Brain microvascular endothelial cell (primary cell): ENCODE data around the gene TRDN.
"Not testable (repeated sequence)": the region's sequence is repeated elsewhere in the genome, so short reads cannot be mapped to it uniquely, and the experiment has no call there.

Source experiments
- DNase-seq: peaks from one replicate; pipeline ENCODE4 v3.0.0-alpha.2; 2020
- H3K27ac ChIP-seq: fragments of 250-450 bp; sonication (Bioruptor Pico); 2 replicates; pipeline ENCODE4 v1.5.1; 2020; ENCODE audit warnings: mild to moderate bottlenecking, moderate library complexity
- H3K27me3 ChIP-seq: fragments of 250-450 bp; sonication (Bioruptor Pico); replicated peaks from 2 replicates; pipeline ENCODE4 v1.5.1; 2020; ENCODE audit warnings: mild to moderate bottlenecking
- H3K36me3 ChIP-seq: fragments of 250-450 bp; sonication (Bioruptor Pico); replicated peaks from 2 replicates; pipeline ENCODE4 v1.5.1; 2020; ENCODE audit warnings: mild to moderate bottlenecking
- H3K4me3 ChIP-seq: 2 replicates; pipeline ENCODE4 v1.5.1; 2011; ENCODE audit warnings: low read depth, mild to moderate bottlenecking, control low read depth, low read length, moderate library complexity
- CTCF ChIP-seq: IDR thresholded peaks from 2 replicates; pipeline ENCODE4 v1.5.1; 2011; ENCODE audit warnings: low read depth, mild to moderate bottlenecking, moderate library complexity, low read length, control low read depth, inconsistent platforms; ENCODE audit errors: missing control alignments
- in situ Hi-C: cut with HindIII; loops from 2 replicates; pipeline ENCODE4 v1.10.0; 2017; ENCODE audit warnings: low sequenced_read_pairs, low pct_ligation_motif_present

TRDN gene

GRCh38 chr6:123467392-123467791 lies 169.4 kb downstream of the TRDN start:
- Histone ChIP-seq H3K4me3 (no peak overlapping the region), H3K27me3 (no peaks in the 10 kb centered on the region), H3K36me3 (no peaks in the 10 kb centered on the region), H3K27ac (no peak overlapping the region)
- no peak for DNase-seq
- in situ Hi-C loops: no loop called here
- TF ChIP-seq CTCF: no peak

- Histone ChIP-seq H3K27me3 (no peaks in the 10 kb centered on the region), H3K27ac (no peak overlapping the region), H3K36me3 (no peaks in the 10 kb centered on the region), H3K4me3 (no peak overlapping the region)
- no peak for TF ChIP-seq CTCF
- in situ Hi-C loops: no loop called here
- DNase-seq: no peak
These were observed 174.6 kb downstream of the TRDN start for GRCh38 chr6:123462152-123462551.

- Histone ChIP-seq H3K36me3 (no peaks in the 10 kb centered on the region), H3K27ac (no peak overlapping the region), H3K4me3 (no peak overlapping the region), H3K27me3 (no peaks in the 10 kb centered on the region)
- DNase-seq: no peak
- no peak for TF ChIP-seq CTCF
- in situ Hi-C loops: no loop called here
These were observed 178.5 kb downstream of the TRDN start for GRCh38 chr6:123458218-123458617.

- in situ Hi-C loops: no loop called here
- TF ChIP-seq CTCF: no peak
- Histone ChIP-seq H3K36me3 (no peaks in the 10 kb centered on the region), H3K27ac (no peak overlapping the region), H3K27me3 (no peaks in the 10 kb centered on the region), H3K4me3 (no peak overlapping the region)
- DNase-seq: no peak
These were observed 179.9 kb downstream of the TRDN start for GRCh38 chr6:123456836-123457235.

- Histone ChIP-seq H3K4me3 (no peak overlapping the region), H3K27ac (no peak overlapping the region), H3K36me3 (no peaks in the 10 kb centered on the region), H3K27me3 (no peaks in the 10 kb centered on the region)
- no peak for TF ChIP-seq CTCF
- DNase-seq: no peak
- in situ Hi-C loops: no loop called here
These were observed 182.3 kb downstream of the TRDN start for GRCh38 chr6:123454448-123454847.

GRCh38 chr6:123453071-123453470 lies 183.7 kb downstream of the TRDN start:
- H3K4me3 ChIP-seq, H3K27me3 ChIP-seq, H3K36me3 ChIP-seq, in situ Hi-C loops, DNase-seq, H3K27ac ChIP-seq: not testable (repeated sequence)
